ENCODE data around the gene ZNF329. TPM values are rescaled to one million over a fixed set of nuclear protein-coding genes. Genes with fewer than 3 reads are reported as not detected.

The ZNF329 gene
- total and polyA plus RNA-seq, 2 donors from 2014 or later = 8.4 to 12.5 TPM

- peaks cover 4 to 26% (median 14%) of the 10 kb centered on the region in 3 donors for H3K36me3 ChIP-seq (ENCODE audit: control insufficient read depth in 2 of 3, insufficient read depth in 3 of 3, low read length in 3 of 3)
- no peak for TF ChIP-seq CTCF (IDR thresholded peaks at IDR 0.05; ENCODE audit: borderline replicate concordance, extremely low read depth, insufficient read depth)
Observed at GRCh38 chr19:58182989-58183816, 32.6 kb upstream of the ZNF329 start, which contains the start of gene ZNF274. ZNF274 (plus strand) TSS chr19:58183061; CDS start chr19:58183966, 905 bp downstream.

GRCh38 chr19:58182577-58182988 is 32.0 kb upstream of the ZNF329 start:
- peak overlapping the region; percentile 31 to 99 (median 91) for H3K4me3 ChIP-seq (ENCODE audit: low read length in 3 of 3)
- peaks cover 9 to 67% (median 31%) of the 10 kb centered on the region in 3 donors for H3K9me3 ChIP-seq (ENCODE audit: control insufficient read depth in 2 of 3, insufficient read depth in 1 of 3, low read length in 3 of 3)
- H3K27me3 ChIP-seq (ENCODE audit: control insufficient read depth, insufficient read depth, low read length) = no peaks in the 10 kb centered on the region
- no peak for TF ChIP-seq CTCF (IDR thresholded peaks at IDR 0.05; ENCODE audit: borderline replicate concordance, extremely low read depth, insufficient read depth)
- H3K27ac ChIP-seq (ENCODE audit: low read depth in 2 of 2, low read length in 2 of 2) = peak overlapping the region; percentile 99 to 100
- peak overlapping the region in 1 of 3 donors; percentile 3 for H3K9ac ChIP-seq (ENCODE audit: low read length in 3 of 3)
- H3K36me3 ChIP-seq (ENCODE audit: control insufficient read depth in 2 of 3, insufficient read depth in 3 of 3, low read length in 3 of 3) = peaks cover 4 to 20% (median 14%) of the 10 kb centered on the region in 3 donors
- FAIRE-seq (no peak), DNase-seq (peak in 1 of 5 donors; percentile 95)
- H3K4me1 ChIP-seq (ENCODE audit: control insufficient read depth in 2 of 3, insufficient read depth in 2 of 3, low read depth in 1 of 3, low read length in 3 of 3) = peaks cover 0 to 9% (median 5%) of the 10 kb centered on the region in 3 donors
- intact Hi-C loops (cut with DNase I) = no loop called here

More at GRCh38 chr19:58182989-58183816, 32.6 kb upstream of the ZNF329 start, which contains the start of gene ZNF274:
- peak within 1 kb of the TSS; percentile 68 to 89 (median 85) for H3K9ac ChIP-seq (ENCODE audit: low read length in 3 of 3)
- H3K4me1 ChIP-seq (ENCODE audit: control insufficient read depth in 2 of 3, insufficient read depth in 2 of 3, low read depth in 1 of 3, low read length in 3 of 3) = peaks cover 0 to 9% (median 5%) of the 10 kb centered on the region in 3 donors
- DNase-seq (peak; percentile 95 to 98 (median 96)), FAIRE-seq (no peak)
- peak within 1 kb of the TSS; percentile 99 to 100 for H3K27ac ChIP-seq (ENCODE audit: low read depth in 2 of 2, low read length in 2 of 2)
- peaks cover 9 to 67% (median 27%) of the 10 kb centered on the region in 3 donors for H3K9me3 ChIP-seq (ENCODE audit: control insufficient read depth in 2 of 3, insufficient read depth in 1 of 3, low read length in 3 of 3)
- peak within 1 kb of the TSS; percentile 85 to 99 (median 91) for H3K4me3 ChIP-seq (ENCODE audit: low read length in 3 of 3)
- H3K27me3 ChIP-seq (ENCODE audit: control insufficient read depth, insufficient read depth, low read length) = no peaks in the 10 kb centered on the region
- intact Hi-C loops (cut with DNase I) = no loop called here

GRCh38 chr19:58181902-58182576 is 31.4 kb upstream of the ZNF329 start:
- H3K9ac ChIP-seq (ENCODE audit: low read length in 3 of 3) = peak overlapping the region in 1 of 3 donors; percentile 3
- no peak for FAIRE-seq
- H3K4me3 ChIP-seq (ENCODE audit: low read length in 3 of 3) = peak overlapping the region; percentile 31 to 99 (median 73)
- peaks cover 4 to 15% (median 11%) of the 10 kb centered on the region in 3 donors for H3K36me3 ChIP-seq (ENCODE audit: control insufficient read depth in 2 of 3, insufficient read depth in 3 of 3, low read length in 3 of 3)
- H3K4me1 ChIP-seq (ENCODE audit: control insufficient read depth in 2 of 3, insufficient read depth in 2 of 3, low read depth in 1 of 3, low read length in 3 of 3) = peaks cover 0 to 9% (median 5%) of the 10 kb centered on the region in 3 donors
- H3K9me3 ChIP-seq (ENCODE audit: control insufficient read depth in 2 of 3, insufficient read depth in 1 of 3, low read length in 3 of 3) = peaks cover 7 to 67% (median 27%) of the 10 kb centered on the region in 3 donors
- intact Hi-C loops (cut with DNase I) = no loop called here
- DNase-seq = peak in 2 of 5 donors; percentile 28 to 32
- H3K27ac ChIP-seq (ENCODE audit: low read depth in 2 of 2, low read length in 2 of 2) = peak overlapping the region; percentile 71 to 74
- no peak for TF ChIP-seq CTCF (IDR thresholded peaks at IDR 0.05; ENCODE audit: borderline replicate concordance, extremely low read depth, insufficient read depth)
- no peaks in the 10 kb centered on the region for H3K27me3 ChIP-seq (ENCODE audit: control insufficient read depth, insufficient read depth, low read length)

Data from kidney (tissue), 14 donors.